ENCODE data around the gene WFIKKN1.

WFIKKN1 gene

GRCh38 chr16:630815-631405, at the start of gene WFIKKN1:
WFIKKN1 (plus strand) TSS chr16:630985; CDS start chr16:631254, 269 bp downstream.
- DNase-seq (ENCODE audit: low read depth): no peak

GRCh38 chr16:582218-582613, 48.6 kb upstream of the WFIKKN1 start:
- DNase-seq (ENCODE audit: low read depth): no peak

- no peak for DNase-seq (ENCODE audit: low read depth)
Observed at GRCh38 chr16:582614-583331, 48.0 kb upstream of the WFIKKN1 start.

- DNase-seq (ENCODE audit: low read depth): no peak
Observed at GRCh38 chr16:583470-583814, 47.3 kb upstream of the WFIKKN1 start.

GRCh38 chr16:583815-584591, 46.8 kb upstream of the WFIKKN1 start:
- DNase-seq (ENCODE audit: low read depth): no peak

- no peak for DNase-seq (ENCODE audit: low read depth)
Observed at GRCh38 chr16:585351-585750, 45.4 kb upstream of the WFIKKN1 start.

- DNase-seq (ENCODE audit: low read depth): no peak
Observed at GRCh38 chr16:586047-586644, 44.6 kb upstream of the WFIKKN1 start.

GRCh38 chr16:586645-587590, 43.9 kb upstream of the WFIKKN1 start:
- no peak for DNase-seq (ENCODE audit: low read depth)

- DNase-seq (ENCODE audit: low read depth): no peak
Observed at GRCh38 chr16:588639-588888, 42.2 kb upstream of the WFIKKN1 start.

GRCh38 chr16:588889-589657, 41.7 kb upstream of the WFIKKN1 start:
- DNase-seq (ENCODE audit: low read depth): peak; percentile 81

- DNase-seq (ENCODE audit: low read depth): peak; percentile 91
Observed at GRCh38 chr16:589658-590187, 41.1 kb upstream of the WFIKKN1 start, which contains the start of gene RAB40C. RAB40C (plus strand) TSS chr16:590066; CDS start chr16:590292, 226 bp downstream.

- DNase-seq (ENCODE audit: low read depth): no peak
Observed at GRCh38 chr16:590188-590814, 40.5 kb upstream of the WFIKKN1 start.

- no peak for DNase-seq (ENCODE audit: low read depth)
Observed at GRCh38 chr16:590815-591200, 40.0 kb upstream of the WFIKKN1 start.

GRCh38 chr16:591231-591630, 39.6 kb upstream of the WFIKKN1 start:
- no peak for DNase-seq (ENCODE audit: low read depth)

GRCh38 chr16:591892-592517, 38.8 kb upstream of the WFIKKN1 start:
- DNase-seq (ENCODE audit: low read depth): no peak

GRCh38 chr16:592518-593306, 38.1 kb upstream of the WFIKKN1 start:
- DNase-seq (ENCODE audit: low read depth): no peak

GRCh38 chr16:593406-593805, 37.4 kb upstream of the WFIKKN1 start:
- no peak for DNase-seq (ENCODE audit: low read depth)

GRCh38 chr16:593807-594206, 37.0 kb upstream of the WFIKKN1 start:
- no peak for DNase-seq (ENCODE audit: low read depth)

GRCh38 chr16:595094-595528, 35.7 kb upstream of the WFIKKN1 start:
- DNase-seq (ENCODE audit: low read depth): no peak
